ENCODE data around the gene TMEM237. TPM values are rescaled to one million over a fixed set of nuclear protein-coding genes. Genes with fewer than 3 reads are reported as not detected.

The TMEM237 gene
- total RNA-seq, 1 experiment from 2014 or later = 37.5 TPM

DNA sequence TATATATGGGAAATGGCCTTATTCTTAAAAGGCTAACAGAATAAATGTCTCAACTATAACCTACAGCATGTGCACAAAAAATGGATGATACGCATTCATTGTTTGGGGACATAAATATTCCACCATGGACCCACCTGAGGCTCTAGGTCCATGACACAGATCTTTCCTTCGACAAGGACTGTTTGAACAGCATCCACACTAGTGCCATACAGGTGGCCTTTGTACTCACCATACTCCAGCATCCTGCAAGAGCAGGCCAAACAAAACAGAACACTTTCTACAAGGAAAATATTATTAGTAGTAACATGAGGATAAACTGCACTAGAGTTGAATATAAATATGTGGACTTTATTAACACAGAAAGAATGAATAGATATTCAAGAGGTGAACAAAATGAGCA is 6.1 kb upstream of the TMEM237 start:
- in situ Hi-C loops (cut with HindIII; ENCODE audit: low pct_unique_long_range_greater_than_20kb, low sequenced_read_pairs) = no loop called here
- DNase-seq (ENCODE audit: low read depth) = no peak

- DNase-seq (ENCODE audit: low read depth) = no peak
- in situ Hi-C loops (cut with HindIII; ENCODE audit: low pct_unique_long_range_greater_than_20kb, low sequenced_read_pairs) = no loop called here
Observed at GRCh38 chr2:201647431-201647830, 4.1 kb upstream of the TMEM237 start.

- in situ Hi-C loops (cut with HindIII; ENCODE audit: low pct_unique_long_range_greater_than_20kb, low sequenced_read_pairs) = no loop called here
- DNase-seq (ENCODE audit: low read depth) = peak; percentile 63
Observed at GRCh38 chr2:201644001-201644400, 698 bp upstream of the TMEM237 start.

- in situ Hi-C loops (cut with HindIII; ENCODE audit: low pct_unique_long_range_greater_than_20kb, low sequenced_read_pairs) = no loop called here
- peak; percentile 87 for DNase-seq (ENCODE audit: low read depth)
Observed at GRCh38 chr2:201642579-201643215, 606 bp downstream of the TMEM237 start.

DNA sequence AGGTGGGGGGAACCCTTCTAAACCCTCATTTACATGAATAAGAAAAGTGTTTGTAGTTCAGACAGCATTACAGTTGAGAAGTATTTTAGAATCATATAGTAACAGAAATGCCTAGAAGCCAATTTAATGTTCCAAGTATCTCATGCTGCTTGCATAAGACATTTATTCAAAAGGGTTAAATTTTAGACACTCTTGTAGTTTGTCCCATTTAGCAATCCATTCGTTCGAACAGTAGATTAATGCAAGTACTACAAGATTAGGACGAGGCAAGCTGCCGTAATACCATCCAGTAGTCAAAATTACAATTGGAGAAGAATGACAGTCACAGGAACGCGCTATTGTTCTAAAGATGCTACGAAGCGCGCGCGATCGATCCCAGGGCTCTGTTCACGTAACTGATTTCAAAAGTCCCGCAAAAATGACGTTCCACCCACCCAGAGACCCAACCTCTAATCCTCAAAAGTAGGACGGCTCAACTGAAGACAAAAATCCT is 1.2 kb downstream of the TMEM237 start:
- in situ Hi-C loops (cut with HindIII; ENCODE audit: low pct_unique_long_range_greater_than_20kb, low sequenced_read_pairs) = no loop called here
- DNase-seq (ENCODE audit: low read depth) = no peak

- in situ Hi-C loops (cut with HindIII; ENCODE audit: low pct_unique_long_range_greater_than_20kb, low sequenced_read_pairs) = no loop called here
- no peak for DNase-seq (ENCODE audit: low read depth)
Observed at GRCh38 chr2:201639205-201639604, 4.1 kb downstream of the TMEM237 start.

DNA sequence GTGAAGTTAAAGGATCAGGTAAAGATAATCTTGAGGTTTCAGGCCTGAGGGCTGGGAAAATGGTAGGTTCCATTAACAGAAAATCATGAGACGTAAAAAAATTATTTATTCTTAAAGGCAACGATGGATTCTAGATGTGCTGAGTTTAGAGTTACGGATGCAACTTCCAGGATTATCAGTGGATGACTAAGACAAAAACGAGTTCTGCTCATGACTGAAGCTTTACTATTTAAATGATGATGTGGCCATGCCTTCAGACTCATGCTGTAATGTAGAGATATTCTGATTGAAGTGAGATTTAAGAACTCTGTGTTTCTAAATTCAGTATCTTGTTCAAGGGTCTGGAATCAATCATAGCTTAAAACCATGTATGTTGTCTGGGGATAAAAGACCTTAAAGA is 5.0 kb downstream of the TMEM237 start:
- in situ Hi-C loops (cut with HindIII; ENCODE audit: low pct_unique_long_range_greater_than_20kb, low sequenced_read_pairs) = no loop called here
- DNase-seq (ENCODE audit: low read depth) = no peak

GRCh38 chr2:201633661-201634249 is 9.5 kb downstream of the TMEM237 start:
- in situ Hi-C loops (cut with HindIII; ENCODE audit: low pct_unique_long_range_greater_than_20kb, low sequenced_read_pairs) = no loop called here

DNA sequence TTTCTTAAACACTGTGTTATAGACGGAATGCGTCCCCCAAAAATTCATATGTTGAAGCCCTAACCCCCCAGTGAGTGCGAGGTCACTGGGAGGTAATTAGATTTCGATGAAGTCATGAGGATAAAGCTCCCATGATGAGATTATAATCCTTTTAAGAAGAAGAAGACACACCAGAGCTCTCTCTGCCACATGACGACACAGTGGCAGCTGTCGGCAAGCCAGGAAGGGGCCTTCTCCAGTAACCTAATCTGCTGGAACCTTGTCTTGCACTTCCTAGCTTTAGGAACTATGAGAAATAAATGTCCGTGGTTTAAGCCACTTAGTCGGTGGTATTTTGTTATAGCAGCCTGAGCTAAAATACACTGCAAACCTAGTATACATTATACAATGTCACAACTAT is 12.3 kb downstream of the TMEM237 start:
- in situ Hi-C loops (cut with HindIII; ENCODE audit: low pct_unique_long_range_greater_than_20kb, low sequenced_read_pairs) = no loop called here

More at GRCh38 chr2:201633661-201634249, 9.5 kb downstream of the TMEM237 start:
- DNase-seq (ENCODE audit: low read depth) = no peak

GRCh38 chr2:201630577-201630976 is 12.7 kb downstream of the TMEM237 start:
- no peak for DNase-seq (ENCODE audit: low read depth)
- in situ Hi-C loops (cut with HindIII; ENCODE audit: low pct_unique_long_range_greater_than_20kb, low sequenced_read_pairs) = no loop called here

More for the DNA sequence above, 12.3 kb downstream of the TMEM237 start:
- DNase-seq (ENCODE audit: low read depth) = no peak

DNA sequence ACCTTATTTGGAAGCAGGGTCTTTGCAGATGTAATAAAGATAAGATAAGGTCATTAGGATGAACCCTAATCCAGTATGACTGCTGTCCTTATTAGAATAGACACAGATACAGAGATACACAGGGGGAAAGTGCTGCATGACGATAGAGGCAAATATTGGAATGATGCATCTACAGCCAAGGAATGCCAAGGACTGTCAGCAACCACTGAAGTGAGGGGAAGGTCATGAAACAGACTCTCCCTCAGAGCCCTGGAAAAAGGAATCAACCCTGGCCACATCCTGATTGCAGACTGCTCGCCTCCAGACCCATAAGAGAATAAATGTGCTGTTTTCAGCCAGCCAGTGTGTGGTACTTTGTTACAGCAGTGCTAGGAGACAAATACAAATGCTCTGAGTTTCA is 14.8 kb downstream of the TMEM237 start:
- DNase-seq (ENCODE audit: low read depth) = no peak
- in situ Hi-C loops (cut with HindIII; ENCODE audit: low pct_unique_long_range_greater_than_20kb, low sequenced_read_pairs) = no loop called here

- in situ Hi-C loops (cut with HindIII; ENCODE audit: low pct_unique_long_range_greater_than_20kb, low sequenced_read_pairs) = no loop called here
- DNase-seq (ENCODE audit: low read depth) = no peak
Observed at GRCh38 chr2:201622306-201622970, 20.9 kb downstream of the TMEM237 start.

DNA sequence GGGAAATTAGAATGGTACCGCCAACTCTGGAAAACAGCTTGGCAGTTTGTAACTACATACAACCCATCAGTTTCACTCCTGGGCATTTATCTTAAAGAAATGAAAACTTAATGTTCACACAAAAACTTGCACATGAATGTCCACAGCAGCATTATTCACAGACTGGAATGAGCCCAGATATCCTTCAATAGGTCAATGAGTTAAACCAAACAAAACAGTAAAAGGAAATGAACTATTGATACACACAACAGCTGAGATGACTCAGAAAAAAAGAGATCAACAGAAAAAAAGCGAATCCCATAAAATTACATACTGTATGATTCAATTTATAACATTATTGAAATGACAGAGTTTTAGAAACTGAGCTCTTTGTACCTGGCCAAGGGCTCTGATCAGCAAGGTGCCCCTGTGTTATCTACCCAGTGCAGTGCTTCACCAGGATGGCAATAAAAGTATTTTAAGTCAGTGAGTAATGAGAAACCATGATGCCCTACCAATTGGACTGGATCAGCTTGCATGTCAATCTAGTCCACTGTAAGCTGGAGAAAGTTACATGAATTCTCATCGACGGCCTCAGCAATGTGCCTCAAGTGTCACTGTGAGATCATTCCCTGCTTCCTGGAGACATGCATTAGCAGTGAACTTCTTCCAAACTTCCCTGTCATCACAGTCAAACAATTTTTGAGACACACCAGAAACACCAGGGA is 21.9 kb downstream of the TMEM237 start:
- in situ Hi-C loops (cut with HindIII; ENCODE audit: low pct_unique_long_range_greater_than_20kb, low sequenced_read_pairs) = no loop called here
- DNase-seq (ENCODE audit: low read depth) = no peak

DNA sequence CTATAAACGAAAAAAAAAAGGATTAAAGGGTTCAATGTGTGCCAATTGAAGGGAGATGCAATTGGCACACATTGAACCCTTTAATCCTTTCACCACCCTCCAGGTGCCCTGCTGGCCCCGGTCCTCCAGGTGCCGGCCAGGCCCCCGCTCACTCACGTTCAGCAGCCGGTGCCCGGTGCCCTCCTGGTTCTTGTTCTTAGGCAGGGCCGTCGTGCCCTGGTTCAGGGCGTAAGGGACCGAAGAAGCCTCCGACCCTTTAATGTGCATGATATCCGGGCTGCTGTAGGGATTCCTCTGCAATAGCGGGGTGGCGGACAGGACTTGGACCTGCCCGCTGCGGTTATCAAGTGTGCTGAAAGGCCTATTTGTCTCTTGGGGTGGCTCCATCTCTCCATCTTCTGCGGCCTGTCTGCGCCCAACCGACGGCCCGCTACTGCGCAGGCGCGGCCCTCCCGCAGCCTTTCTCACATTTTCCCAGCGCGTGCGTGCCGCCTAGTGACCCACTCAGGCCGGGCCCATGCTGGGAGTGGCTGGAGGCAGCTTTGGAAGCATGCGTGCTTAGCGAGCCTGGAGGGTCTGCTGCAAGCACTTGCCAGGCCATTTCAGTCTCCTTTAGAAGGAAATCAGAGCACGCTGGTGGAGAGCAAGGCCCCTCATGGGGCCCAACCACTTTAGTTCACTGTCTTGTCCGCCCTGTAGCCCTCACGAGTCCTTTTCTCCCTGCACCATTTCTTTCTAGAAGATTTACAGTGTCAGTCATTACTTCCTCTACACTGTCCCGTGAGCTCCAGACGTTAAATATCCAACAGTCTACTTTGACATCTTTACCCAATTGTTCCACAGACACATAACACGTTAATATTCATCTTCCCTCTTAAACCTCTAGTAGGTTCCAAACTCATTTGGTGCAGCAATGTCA is 24.3 kb downstream of the TMEM237 start:
- in situ Hi-C loops (cut with HindIII; ENCODE audit: low pct_unique_long_range_greater_than_20kb, low sequenced_read_pairs) = no loop called here
- DNase-seq (ENCODE audit: low read depth) = peak; percentile 40

DNA sequence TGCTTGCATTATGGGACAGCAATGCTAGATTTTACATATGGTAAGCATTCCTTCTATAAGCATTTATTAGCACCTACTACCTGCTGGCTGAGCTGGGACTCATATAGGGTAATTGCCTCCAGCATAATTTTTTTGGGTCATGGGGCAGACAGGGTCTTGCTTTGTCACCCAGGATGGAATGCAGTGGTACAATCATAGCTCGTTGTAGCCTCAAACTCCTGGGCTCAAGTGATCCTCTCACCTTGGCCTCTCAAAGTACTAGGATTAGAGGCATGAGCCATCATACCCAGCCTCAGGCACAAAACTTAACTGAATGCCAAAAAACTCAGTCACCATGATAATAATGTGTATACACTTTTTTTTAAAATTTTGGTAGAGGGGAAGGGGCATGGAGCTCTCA is 35.3 kb downstream of the TMEM237 start:
- no peak for DNase-seq (ENCODE audit: low read depth)
- in situ Hi-C loops (cut with HindIII; ENCODE audit: low pct_unique_long_range_greater_than_20kb, low sequenced_read_pairs) = no loop called here

GRCh38 chr2:201607568-201607967 is 35.7 kb downstream of the TMEM237 start:
- in situ Hi-C loops (cut with HindIII; ENCODE audit: low pct_unique_long_range_greater_than_20kb, low sequenced_read_pairs) = no loop called here
- DNase-seq (ENCODE audit: low read depth) = no peak

- in situ Hi-C loops (cut with HindIII; ENCODE audit: low pct_unique_long_range_greater_than_20kb, low sequenced_read_pairs) = no loop called here
- no peak for DNase-seq (ENCODE audit: low read depth)
Observed at GRCh38 chr2:201600906-201601305, 42.4 kb downstream of the TMEM237 start.

- in situ Hi-C loops (cut with HindIII; ENCODE audit: low pct_unique_long_range_greater_than_20kb, low sequenced_read_pairs) = no loop called here
- DNase-seq (ENCODE audit: low read depth) = no peak
Observed at GRCh38 chr2:201597397-201597796, 45.9 kb downstream of the TMEM237 start.

All from Caki2 (cell line).